ENCODE data around the gene ZSWIM4. TPM values are rescaled to one million over a fixed set of nuclear protein-coding genes. Genes with fewer than 3 reads are reported as not detected.

ZSWIM4 gene
- polyA plus RNA-seq, 2 of the 4 experiments (the other 2 are of a cell fraction): 1.6 to 3.4 TPM

- DNase-seq (ENCODE audit: low read depth in 1 of 2, low spot score in 1 of 2) (no peak), ATAC-seq (no peak), FAIRE-seq (no peak)
- Histone ChIP-seq H3K4me1 (no peaks in the 10 kb centered on the region), H3K4me3 (no peak overlapping the region), H3K9me3 (no peaks in the 10 kb centered on the region), H3K27ac (no peak overlapping the region), H3K4me2 (no peak overlapping the region)
- POLR2A ChIA-PET: interaction anchor here (0.7 kb wide), 1 partner anchor 329 kb away, joined by 4 read pairs; no protein-coding TSS in a partner anchor
- WGBS (ENCODE audit: missing lambda C conversion rate): 97% methylated on average over 3 of the region's 3 CpGs
- CTCF ChIA-PET: interaction anchor here (2.7 kb wide), 1 partner anchor 10 kb away, joined by 9 read pairs; no protein-coding TSS in a partner anchor
- TF ChIP-seq BCL3 (IDR thresholded peaks at IDR 0.05) (no peak), MAFK (IDR thresholded peaks at IDR 0.05; ENCODE audit: partially characterized antibody) (no peak), HMGXB4 (CRISPR knock-in tag; IDR thresholded peaks at IDR 0.05; ENCODE audit: borderline replicate concordance) (no peak)
These were observed 12.3 kb downstream of the ZSWIM4 start for GRCh38 chr19:13807421-13808021.

- CTCF ChIA-PET: interaction anchor here (1.0 to 2.7 kb wide), 2 partner anchors 11 kb away, joined by 3 to 9 read pairs; no protein-coding TSS in a partner anchor
- Histone ChIP-seq H3K27ac (no peak overlapping the region), H3K4me2 (no peak overlapping the region), H3K4me1 (no peaks in the 10 kb centered on the region), H3K4me3 (no peak overlapping the region), H3K9me3 (no peaks in the 10 kb centered on the region)
- TF ChIP-seq MAFK (IDR thresholded peaks at IDR 0.05; ENCODE audit: partially characterized antibody) (no peak), PHF8 (IDR thresholded peaks at IDR 0.05; ENCODE audit: borderline replicate concordance, low read depth) (no peak), TP53 (CRISPR knock-in tag; IDR thresholded peaks at IDR 0.05) (no peak), HOXA7 (CRISPR knock-in tag; IDR thresholded peaks at IDR 0.05) (no peak), MYC (IDR thresholded peaks at IDR 0.05; ENCODE audit: borderline replicate concordance, low read length) (no peak)
- no peak; a peak in 1 of 6 replicates for ATAC-seq
- no peak for DNase-seq (ENCODE audit: low read depth in 1 of 2, low spot score in 1 of 2)
- 96% methylated on average over 4 of the region's 34 CpGs for WGBS (ENCODE audit: missing lambda C conversion rate)
- no peak for FAIRE-seq
- POLR2A ChIA-PET: no interaction called here
These were observed 13.6 kb downstream of the ZSWIM4 start for GRCh38 chr19:13808856-13809255.

- Histone ChIP-seq H3K4me1 (no peaks in the 10 kb centered on the region), H3K27ac (no peak overlapping the region), H3K4me3 (no peak overlapping the region), H3K4me2 (no peak overlapping the region), H3K9me3 (no peaks in the 10 kb centered on the region)
- TF ChIP-seq HES2 (IDR thresholded peaks at IDR 0.05) (no peak), KDM5A (IDR thresholded peaks at IDR 0.05) (no peak), JUNB (IDR thresholded peaks at IDR 0.05) (no peak), MAFK (IDR thresholded peaks at IDR 0.05; ENCODE audit: partially characterized antibody) (no peak), POLR2AphosphoS2 (conservative IDR thresholded peaks at IDR 0.05; ENCODE audit: low read length) (no peak), ZC3H11A (IDR thresholded peaks at IDR 0.05) (no peak), HOXA7 (CRISPR knock-in tag; IDR thresholded peaks at IDR 0.05) (no peak), PHF8 (IDR thresholded peaks at IDR 0.05; ENCODE audit: borderline replicate concordance, low read depth) (no peak), CBX8 (IDR thresholded peaks at IDR 0.05) (no peak), NFE2L2 (conservative IDR thresholded peaks at IDR 0.05; ENCODE audit: low read length) (no peak), RNF2 (IDR thresholded peaks at IDR 0.05; ENCODE audit: borderline replicate concordance, low read depth) (no peak), FOSL2 (IDR thresholded peaks at IDR 0.05) (no peak), FOSL2 (CRISPR knock-in tag; IDR thresholded peaks at IDR 0.05) (no peak), RAD21 (conservative IDR thresholded peaks at IDR 0.05 in 1 of 2, IDR thresholded peaks at IDR 0.05 in 1 of 2) (no peak), RARB (CRISPR knock-in tag; IDR thresholded peaks at IDR 0.05) (no peak), NR3C1 (IDR thresholded peaks at IDR 0.05) (no peak), POLR2A (IDR thresholded peaks at IDR 0.05; ENCODE audit: low read length) (no peak), FOXS1 (CRISPR knock-in tag; IDR thresholded peaks at IDR 0.05) (no peak)
- TF ChIP-seq, protein P1, sequence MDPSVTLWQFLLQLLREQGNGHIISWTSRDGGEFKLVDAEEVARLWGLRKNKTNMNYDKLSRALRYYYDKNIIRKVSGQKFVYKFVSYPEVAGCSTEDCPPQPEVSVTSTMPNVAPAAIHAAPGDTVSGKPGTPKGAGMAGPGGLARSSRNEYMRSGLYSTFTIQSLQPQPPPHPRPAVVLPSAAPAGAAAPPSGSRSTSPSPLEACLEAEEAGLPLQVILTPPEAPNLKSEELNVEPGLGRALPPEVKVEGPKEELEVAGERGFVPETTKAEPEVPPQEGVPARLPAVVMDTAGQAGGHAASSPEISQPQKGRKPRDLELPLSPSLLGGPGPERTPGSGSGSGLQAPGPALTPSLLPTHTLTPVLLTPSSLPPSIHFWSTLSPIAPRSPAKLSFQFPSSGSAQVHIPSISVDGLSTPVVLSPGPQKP (IDR thresholded peaks at IDR 0.05; ENCODE audit: low read depth, low read length): no peak
- TF ChIP-seq, protein P2, sequence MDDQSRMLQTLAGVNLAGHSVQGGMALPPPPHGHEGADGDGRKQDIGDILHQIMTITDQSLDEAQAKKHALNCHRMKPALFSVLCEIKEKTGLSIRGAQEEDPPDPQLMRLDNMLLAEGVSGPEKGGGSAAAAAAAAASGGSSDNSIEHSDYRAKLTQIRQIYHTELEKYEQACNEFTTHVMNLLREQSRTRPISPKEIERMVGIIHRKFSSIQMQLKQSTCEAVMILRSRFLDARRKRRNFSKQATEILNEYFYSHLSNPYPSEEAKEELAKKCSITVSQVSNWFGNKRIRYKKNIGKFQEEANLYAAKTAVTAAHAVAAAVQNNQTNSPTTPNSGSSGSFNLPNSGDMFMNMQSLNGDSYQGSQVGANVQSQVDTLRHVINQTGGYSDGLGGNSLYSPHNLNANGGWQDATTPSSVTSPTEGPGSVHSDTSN (IDR thresholded peaks at IDR 0.05): no peak
- TF ChIP-seq, protein P3, sequence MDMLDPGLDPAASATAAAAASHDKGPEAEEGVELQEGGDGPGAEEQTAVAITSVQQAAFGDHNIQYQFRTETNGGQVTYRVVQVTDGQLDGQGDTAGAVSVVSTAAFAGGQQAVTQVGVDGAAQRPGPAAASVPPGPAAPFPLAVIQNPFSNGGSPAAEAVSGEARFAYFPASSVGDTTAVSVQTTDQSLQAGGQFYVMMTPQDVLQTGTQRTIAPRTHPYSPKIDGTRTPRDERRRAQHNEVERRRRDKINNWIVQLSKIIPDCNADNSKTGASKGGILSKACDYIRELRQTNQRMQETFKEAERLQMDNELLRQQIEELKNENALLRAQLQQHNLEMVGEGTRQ (IDR thresholded peaks at IDR 0.05): no peak
- ATAC-seq: no peak
- FAIRE-seq: no peak
- POLR2A ChIA-PET: interaction anchor here (0.6 kb wide), 1 partner anchor 40 kb away, joined by 3 read pairs; no protein-coding TSS in a partner anchor
- 87% methylated on average over 11 of the region's 11 CpGs for WGBS (ENCODE audit: missing lambda C conversion rate)
- CTCF ChIA-PET: interaction anchor here (0.6 to 1.0 kb wide), 3 partner anchors 19 to 621 kb away, joined by 3 to 4 read pairs (median 3); no protein-coding TSS in a partner anchor
- no peak for DNase-seq (ENCODE audit: low read depth in 1 of 2, low spot score in 1 of 2)
These were observed 17.3 kb downstream of the ZSWIM4 start for GRCh38 chr19:13812544-13812943.

Data from A549 (cell line).